Loucy (cell line): ENCODE results near the gene DMXL2.
A peak's percentile ranks its signal among the peaks of the same experiment; 100 is the strongest.

Experiments
- H2AFZ ChIP-seq: fragments of 200-600 bp; sonication (generic); 2 replicates; pipeline ENCODE4 v1.6.0; 2016; ENCODE audit warnings: antibody characterized with exemption, mild to moderate bottlenecking, low read length, moderate library complexity
- H3F3A ChIP-seq: fragments of 200-600 bp; 2 replicates; pipeline ENCODE4 v1.6.0; 2016; ENCODE audit warnings: antibody characterized with exemption, low read depth, mild to moderate bottlenecking
- H3K27me3 ChIP-seq: fragments of 200-600 bp; sonication (generic); 2 replicates; pipeline ENCODE4 v1.6.1; 2014; ENCODE audit warnings: low read length, mild to moderate bottlenecking; ENCODE audit not compliant: insufficient read depth, poor library complexity, severe bottlenecking
- H3K36me3 ChIP-seq: fragments of 200-600 bp; sonication (generic); 2 replicates; pipeline ENCODE4 v1.6.1; 2016; ENCODE audit warnings: low read length; ENCODE audit not compliant: insufficient read depth
- H3K4me1 ChIP-seq: fragments of 200-600 bp; sonication (generic); 2 replicates; pipeline ENCODE4 v1.5.1; 2014; ENCODE audit warnings: low read length, mild to moderate bottlenecking; ENCODE audit not compliant: insufficient read depth, poor library complexity, severe bottlenecking
- H3K4me2 ChIP-seq: fragments of 200-600 bp; sonication (generic); 2 replicates; pipeline ENCODE4 v1.6.0; 2014; ENCODE audit warnings: antibody characterized with exemption, low read length, low read depth, mild to moderate bottlenecking; ENCODE audit not compliant: poor library complexity, severe bottlenecking
- H3K4me3 ChIP-seq: fragments of 200-600 bp; sonication (generic); 2 replicates; pipeline ENCODE4 v1.5.1; 2014; ENCODE audit warnings: low read length, mild to moderate bottlenecking, mixed read lengths; ENCODE audit not compliant: poor library complexity, severe bottlenecking
- H3K79me2 ChIP-seq: fragments of 200-600 bp; sonication (generic); 2 replicates; pipeline ENCODE4 v1.6.1; 2014; ENCODE audit warnings: low read length; ENCODE audit not compliant: insufficient read depth
- H3K9ac ChIP-seq: fragments of 200-600 bp; sonication (generic); 2 replicates; pipeline ENCODE4 v1.6.0; 2014; ENCODE audit warnings: mild to moderate bottlenecking, low read depth, low read length, moderate library complexity; ENCODE audit not compliant: poor library complexity, severe bottlenecking
- H3K9me2 ChIP-seq: fragments of 200-600 bp; sonication (generic); replicated peaks from 2 replicates; pipeline ENCODE4 v1.6.1; 2016; ENCODE audit warnings: low read depth, low read length, mixed read lengths
- H3K9me3 ChIP-seq: fragments of 200-600 bp; sonication (generic); 2 replicates; pipeline ENCODE4 v1.6.1; 2014; ENCODE audit warnings: mild to moderate bottlenecking, antibody characterized with exemption, low read length, low read depth; ENCODE audit not compliant: insufficient read depth
- H4K20me1 ChIP-seq: fragments of 200-600 bp; sonication (generic); 2 replicates; pipeline ENCODE4 v1.6.0; 2014; ENCODE audit warnings: antibody characterized with exemption, low read length, mild to moderate bottlenecking; ENCODE audit not compliant: insufficient read depth, poor library complexity, severe bottlenecking
- CTCF ChIP-seq: fragments of 200-600 bp; sonication (generic); conservative IDR thresholded peaks from 2 replicates; pipeline ENCODE4 v1.5.1; 2014; ENCODE audit warnings: mild to moderate bottlenecking, antibody characterized with exemption, low read length
- EZH2phosphoT487 ChIP-seq: fragments of 200-600 bp; IDR thresholded peaks from 2 replicates; pipeline ENCODE4 v1.6.1; 2018; ENCODE audit warnings: antibody characterized with exemption, mild to moderate bottlenecking, moderate library complexity, borderline replicate concordance

Gene DMXL2

GRCh38 chr15:51642696-51643095, 20.1 kb upstream of the DMXL2 start:
- Histone ChIP-seq H3K4me1 (peaks cover 9% of the 10 kb centered on the region), H3K9me2 (no peaks in the 10 kb centered on the region), H2AFZ (no peak overlapping the region), H3K9ac (no peak overlapping the region), H3K27me3 (no peaks in the 10 kb centered on the region), H4K20me1 (no peaks in the 10 kb centered on the region), H3K79me2 (no peaks in the 10 kb centered on the region), H3F3A (no peaks in the 10 kb centered on the region), H3K9me3 (no peaks in the 10 kb centered on the region), H3K4me3 (no peak overlapping the region), H3K4me2 (no peak overlapping the region), H3K36me3 (no peaks in the 10 kb centered on the region)
- no peak for TF ChIP-seq CTCF
- no peak for TF ChIP-seq EZH2phosphoT487

GRCh38 chr15:51641490-51642130, 19.0 kb upstream of the DMXL2 start:
- H2AFZ ChIP-seq: no peak overlapping the region
- no peaks in the 10 kb centered on the region for H3K27me3 ChIP-seq

GRCh38 chr15:51634591-51635198, 12.1 kb upstream of the DMXL2 start:
- H3K4me1 ChIP-seq: peaks cover 9% of the 10 kb centered on the region
- no peaks in the 10 kb centered on the region; the same call in 1 of the 2 replicates for H3F3A ChIP-seq
- H3K27me3 ChIP-seq: no peaks in the 10 kb centered on the region

More at GRCh38 chr15:51641490-51642130, 19.0 kb upstream of the DMXL2 start:
- no peak overlapping the region for H3K4me2 ChIP-seq
- H3K36me3 ChIP-seq: no peaks in the 10 kb centered on the region
- no peak for TF ChIP-seq CTCF
- TF ChIP-seq EZH2phosphoT487: no peak
- H4K20me1 ChIP-seq: no peaks in the 10 kb centered on the region
- no peak overlapping the region for H3K4me3 ChIP-seq
- no peaks in the 10 kb centered on the region for H3K79me2 ChIP-seq
- H3K4me1 ChIP-seq: peaks cover 2% of the 10 kb centered on the region
- no peak overlapping the region for H3K9ac ChIP-seq
- H3K9me2 ChIP-seq: no peaks in the 10 kb centered on the region
- H3F3A ChIP-seq: no peaks in the 10 kb centered on the region
- no peaks in the 10 kb centered on the region for H3K9me3 ChIP-seq

More at GRCh38 chr15:51634591-51635198, 12.1 kb upstream of the DMXL2 start:
- no peaks in the 10 kb centered on the region for H3K79me2 ChIP-seq
- no peak overlapping the region for H3K9ac ChIP-seq
- H3K9me2 ChIP-seq: no peaks in the 10 kb centered on the region
- no peak overlapping the region for H3K4me2 ChIP-seq
- no peaks in the 10 kb centered on the region for H3K36me3 ChIP-seq
- TF ChIP-seq EZH2phosphoT487: no peak
- no peak for TF ChIP-seq CTCF
- no peaks in the 10 kb centered on the region for H3K9me3 ChIP-seq
- 0 out of 2 replicates have a peak overlapping the region, but pooled peaks have one; percentile 62 for H2AFZ ChIP-seq
- no peak overlapping the region for H3K4me3 ChIP-seq
- H4K20me1 ChIP-seq: no peaks in the 10 kb centered on the region
